Sigmoid colon (tissue), 7 donors: ENCODE results near the gene ABCC3. TPM values are rescaled to one million over a fixed set of nuclear protein-coding genes. Genes with fewer than 3 reads are reported as not detected.

Experiments used
- DNase-seq: peaks from one replicate; pipeline ENCODE4 v3.0.0-alpha.2; 2019
- H3K27ac ChIP-seq, 4 donors: fragments of 200-600 bp; sonication (generic); one replicate each; pipeline ENCODE4 v1.5.1; 2016 to 2019; ENCODE audit warnings: mild to moderate bottlenecking in 1 of 4
- H3K27me3 ChIP-seq, 3 donors: fragments of 200-600 bp; sonication (generic); one replicate each; pipeline ENCODE4 v1.5.1; 2019; ENCODE audit warnings: mild to moderate bottlenecking in 1 of 3
- H3K36me3 ChIP-seq, 4 donors: fragments of 200-600 bp; sonication (generic); one replicate each; pipeline ENCODE4 v1.5.1; 2016 to 2019
- H3K4me1 ChIP-seq, 4 donors: fragments of 200-600 bp; sonication (generic); one replicate each; pipeline ENCODE4 v1.5.1; 2017 to 2019
- H3K4me3 ChIP-seq, 4 donors: fragments of 200-600 bp; sonication (generic); one replicate each; pipeline ENCODE4 v1.5.1; 2017 to 2019; ENCODE audit warnings: mild to moderate bottlenecking in 2 of 4, moderate library complexity in 1 of 4
- H3K9me3 ChIP-seq, 4 donors: fragments of 200-600 bp in 3 of 4; sonication (generic) in 3 of 4; one replicate each; pipeline versions ENCODE4 v1.5.1 to v1.6.1; 2013 to 2019
- EP300 ChIP-seq, 4 donors: sonication (generic); formaldehyde crosslinking; IDR thresholded peaks; one replicate each; pipeline ENCODE4 v1.6.1; 2017; ENCODE audit warnings: antibody characterized with exemption in 4 of 4
- POLR2A ChIP-seq, 2 donors: fragments of 450-650 bp; IDR thresholded peaks; one replicate each; pipeline ENCODE4 v1.6.1; 2016; ENCODE audit warnings: antibody characterized with exemption in 2 of 2, mild to moderate bottlenecking in 2 of 2, moderate library complexity in 2 of 2
- POLR2AphosphoS5 ChIP-seq, 4 donors: sonication (generic); formaldehyde crosslinking; IDR thresholded peaks; one replicate each; pipeline ENCODE4 v1.6.1; 2017; ENCODE audit warnings: antibody characterized with exemption in 4 of 4
- WGBS, 2 donors: extraction: QIAGEN DNeasy Blood & Tissue Kit; methylation state at CpG; one replicate each; pipeline ENCODE4 v1.1.7; 2013; 5-methylcytosine and 5-hydroxymethylcytosine counted together
- intact Hi-C: fragments of 100-400 bp; cut with DNase I; formaldehyde crosslinking; loops from one replicate; pipeline ENCODE4 v1.15.1; 2023
- polyA plus RNA-seq, 3 donors: library from polyadenylated mRNA; stranded (reverse); fragments of 200-250 nt; gene quantifications; one replicate each; pipeline ENCODE4 v1.2.3, GENCODE V29; 2013
- total RNA-seq, 4 donors: library from RNA; depleted of rRNA; stranded (reverse); fragments of >200 nt; gene quantifications; one replicate each; pipeline ENCODE4 v1.1.0, GENCODE V29; 2016
- TF ChIP-seq, protein P1 (sequence below), 4 experiments: fragments of 450-650 bp in 3 of 4; fragments of 200-600 bp in 1 of 4; IDR thresholded peaks; one replicate each; pipeline ENCODE4 v1.5.1; 2016 to 2019; ENCODE audit warnings: antibody characterized with exemption in 4 of 4, mild to moderate bottlenecking in 3 of 4, moderate library complexity in 2 of 4
- donor health status: healthy with polysubstance abuse.
- donor health status: Bipolar disorder and iron deficiency.
- donor health status: healthy.

The ABCC3 gene
- total and polyA plus RNA-seq, 7 donors = 0.71 to 94.1 (median 2.6) TPM

DNA sequence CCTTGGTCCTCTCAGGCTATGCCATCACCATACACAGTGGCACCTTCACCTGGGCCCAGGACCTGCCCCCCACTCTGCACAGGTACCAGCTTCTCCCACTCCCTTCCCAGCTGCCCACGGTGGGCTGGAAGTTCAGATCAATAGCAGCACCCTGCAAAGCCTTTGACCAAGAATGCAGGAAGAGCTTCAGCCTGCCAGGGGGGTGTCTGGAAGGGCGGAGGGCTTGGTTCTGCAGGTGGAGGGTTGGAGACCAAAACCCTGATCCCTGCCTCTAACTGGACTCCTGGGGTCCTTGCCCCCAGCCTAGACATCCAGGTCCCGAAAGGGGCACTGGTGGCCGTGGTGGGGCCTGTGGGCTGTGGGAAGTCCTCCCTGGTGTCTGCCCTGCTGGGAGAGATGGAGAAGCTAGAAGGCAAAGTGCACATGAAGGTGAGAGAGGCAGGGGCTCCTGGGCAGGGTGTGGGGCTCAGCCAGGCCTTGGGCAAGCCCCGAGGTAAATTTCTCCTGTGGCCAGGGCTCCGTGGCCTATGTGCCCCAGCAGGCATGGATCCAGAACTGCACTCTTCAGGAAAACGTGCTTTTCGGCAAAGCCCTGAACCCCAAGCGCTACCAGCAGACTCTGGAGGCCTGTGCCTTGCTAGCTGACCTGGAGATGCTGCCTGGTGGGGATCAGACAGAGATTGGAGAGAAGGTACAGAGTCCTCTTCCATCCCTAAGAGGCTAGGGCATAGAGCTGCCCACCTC is 34.3 kb downstream of the ABCC3 start:
- no peaks in the 10 kb centered on the region for H3K36me3 ChIP-seq
- H3K4me1 ChIP-seq = no peaks in the 10 kb centered on the region
- no peak for DNase-seq
- no peak overlapping the region for H3K4me3 ChIP-seq
- no peaks in the 10 kb centered on the region for H3K9me3 ChIP-seq
- TF ChIP-seq, protein P1, sequence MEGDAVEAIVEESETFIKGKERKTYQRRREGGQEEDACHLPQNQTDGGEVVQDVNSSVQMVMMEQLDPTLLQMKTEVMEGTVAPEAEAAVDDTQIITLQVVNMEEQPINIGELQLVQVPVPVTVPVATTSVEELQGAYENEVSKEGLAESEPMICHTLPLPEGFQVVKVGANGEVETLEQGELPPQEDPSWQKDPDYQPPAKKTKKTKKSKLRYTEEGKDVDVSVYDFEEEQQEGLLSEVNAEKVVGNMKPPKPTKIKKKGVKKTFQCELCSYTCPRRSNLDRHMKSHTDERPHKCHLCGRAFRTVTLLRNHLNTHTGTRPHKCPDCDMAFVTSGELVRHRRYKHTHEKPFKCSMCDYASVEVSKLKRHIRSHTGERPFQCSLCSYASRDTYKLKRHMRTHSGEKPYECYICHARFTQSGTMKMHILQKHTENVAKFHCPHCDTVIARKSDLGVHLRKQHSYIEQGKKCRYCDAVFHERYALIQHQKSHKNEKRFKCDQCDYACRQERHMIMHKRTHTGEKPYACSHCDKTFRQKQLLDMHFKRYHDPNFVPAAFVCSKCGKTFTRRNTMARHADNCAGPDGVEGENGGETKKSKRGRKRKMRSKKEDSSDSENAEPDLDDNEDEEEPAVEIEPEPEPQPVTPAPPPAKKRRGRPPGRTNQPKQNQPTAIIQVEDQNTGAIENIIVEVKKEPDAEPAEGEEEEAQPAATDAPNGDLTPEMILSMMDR (IDR thresholded peaks at IDR 0.05) = no peak
- TF ChIP-seq EP300 (IDR thresholded peaks at IDR 0.05) (no peak), POLR2A (IDR thresholded peaks at IDR 0.05) (no peak), POLR2AphosphoS5 (IDR thresholded peaks at IDR 0.05) (no peak)
- intact Hi-C loops = no loop called here
- H3K27ac ChIP-seq = no peak overlapping the region
- no peaks in the 10 kb centered on the region for H3K27me3 ChIP-seq
- WGBS, 2 donors = 86 to 89% methylated on average over 9 of the region's 9 CpGs

DNA sequence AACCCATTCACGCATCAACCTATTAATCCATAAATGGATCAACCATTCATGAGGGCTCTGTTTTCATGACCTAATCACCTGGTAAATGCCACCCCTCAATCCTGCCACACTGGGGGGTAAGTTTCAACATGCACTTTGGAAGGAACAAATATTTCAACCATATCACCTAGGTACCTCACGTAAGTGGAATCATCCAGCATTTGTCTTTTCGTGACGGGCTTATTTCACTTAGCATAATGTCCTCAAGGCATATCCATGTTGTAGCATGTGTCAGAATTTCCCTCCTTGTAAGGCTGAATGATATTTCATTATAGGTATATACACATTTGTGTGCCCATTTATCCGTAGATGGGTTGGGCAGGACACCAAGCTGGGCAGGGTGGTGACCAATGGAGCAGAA is 37.4 kb downstream of the ABCC3 start:
- no peaks in the 10 kb centered on the region for H3K4me1 ChIP-seq
- H3K4me3 ChIP-seq = no peak overlapping the region
- 96% methylated on average over 5 of the region's 5 CpGs for WGBS, 2 donors
- H3K27ac ChIP-seq = no peak overlapping the region
- no peaks in the 10 kb centered on the region for H3K27me3 ChIP-seq
- no peak for DNase-seq
- H3K36me3 ChIP-seq = no peaks in the 10 kb centered on the region
- intact Hi-C loops = no loop called here
- H3K9me3 ChIP-seq = no peaks in the 10 kb centered on the region
- TF ChIP-seq POLR2A (IDR thresholded peaks at IDR 0.05) (no peak), EP300 (IDR thresholded peaks at IDR 0.05) (no peak), POLR2AphosphoS5 (IDR thresholded peaks at IDR 0.05) (no peak)
- TF ChIP-seq, protein P1 (IDR thresholded peaks at IDR 0.05) = no peak

DNA sequence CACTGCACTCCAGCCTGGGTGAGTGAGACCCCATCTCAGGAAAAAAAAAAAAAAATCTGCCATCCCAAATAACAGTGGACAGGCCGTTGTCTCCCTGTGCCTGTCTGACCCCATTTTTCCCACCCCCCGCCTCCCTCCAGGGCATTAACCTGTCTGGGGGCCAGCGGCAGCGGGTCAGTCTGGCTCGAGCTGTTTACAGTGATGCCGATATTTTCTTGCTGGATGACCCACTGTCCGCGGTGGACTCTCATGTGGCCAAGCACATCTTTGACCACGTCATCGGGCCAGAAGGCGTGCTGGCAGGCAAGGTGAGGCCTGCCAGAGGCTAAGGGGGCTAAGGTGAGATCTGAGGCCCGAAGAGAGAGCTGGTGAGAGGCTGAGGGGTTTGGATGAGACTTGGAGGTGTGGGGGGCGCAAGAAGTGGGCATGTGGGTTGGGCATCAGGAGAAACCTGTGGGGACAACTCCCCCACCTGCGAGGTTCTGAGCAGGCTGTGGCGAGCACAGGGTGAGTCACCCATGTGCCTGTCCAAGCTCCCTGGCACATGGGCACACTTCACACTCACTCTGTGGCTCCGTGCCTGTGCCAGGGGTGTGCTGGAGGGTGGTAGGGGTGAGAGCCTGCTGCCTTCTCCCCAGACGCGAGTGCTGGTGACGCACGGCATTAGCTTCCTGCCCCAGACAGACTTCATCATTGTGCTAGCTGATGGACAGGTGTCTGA is 38.3 kb downstream of the ABCC3 start:
- intact Hi-C loops = no loop called here
- peak; percentile 53 for DNase-seq
- Histone ChIP-seq H3K27ac (no peak overlapping the region), H3K36me3 (no peaks in the 10 kb centered on the region), H3K4me1 (no peaks in the 10 kb centered on the region), H3K27me3 (no peaks in the 10 kb centered on the region), H3K9me3 (no peaks in the 10 kb centered on the region), H3K4me3 (no peak overlapping the region)
- 90 to 93% methylated on average over 20 of the region's 20 CpGs for WGBS, 2 donors
- no peak for TF ChIP-seq EP300 (IDR thresholded peaks at IDR 0.05)
- TF ChIP-seq POLR2A (IDR thresholded peaks at IDR 0.05) = no peak
- TF ChIP-seq POLR2AphosphoS5 (IDR thresholded peaks at IDR 0.05) = no peak
- TF ChIP-seq, protein P1 (IDR thresholded peaks at IDR 0.05) = no peak

DNA sequence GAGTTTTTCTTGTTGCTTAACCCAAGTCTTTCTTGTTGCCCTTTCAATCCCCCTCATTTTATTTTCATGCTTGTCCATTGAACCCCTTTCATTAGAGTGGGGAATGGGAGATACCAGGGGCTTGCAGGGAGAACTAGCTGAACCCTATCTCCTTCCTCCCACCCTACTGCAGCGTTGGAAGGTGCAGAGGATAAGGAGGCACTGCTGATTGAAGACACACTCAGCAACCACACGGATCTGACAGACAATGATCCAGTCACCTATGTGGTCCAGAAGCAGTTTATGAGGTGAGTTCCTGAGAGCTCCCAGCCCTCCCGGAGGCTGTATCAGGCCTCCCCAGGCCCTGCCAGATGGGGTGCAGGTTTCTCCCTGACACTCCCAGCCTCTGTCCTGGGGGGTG is 40.5 kb downstream of the ABCC3 start:
- intact Hi-C loops = no loop called here
- H3K27ac ChIP-seq = no peak overlapping the region
- no peak for DNase-seq
- no peaks in the 10 kb centered on the region for H3K9me3 ChIP-seq
- no peaks in the 10 kb centered on the region for H3K4me1 ChIP-seq
- no peak for TF ChIP-seq EP300 (IDR thresholded peaks at IDR 0.05)
- H3K4me3 ChIP-seq = no peak overlapping the region
- H3K36me3 ChIP-seq = no peaks in the 10 kb centered on the region
- 42 to 82% methylated on average over 3 of the region's 3 CpGs for WGBS, 2 donors
- H3K27me3 ChIP-seq = no peaks in the 10 kb centered on the region

DNA sequence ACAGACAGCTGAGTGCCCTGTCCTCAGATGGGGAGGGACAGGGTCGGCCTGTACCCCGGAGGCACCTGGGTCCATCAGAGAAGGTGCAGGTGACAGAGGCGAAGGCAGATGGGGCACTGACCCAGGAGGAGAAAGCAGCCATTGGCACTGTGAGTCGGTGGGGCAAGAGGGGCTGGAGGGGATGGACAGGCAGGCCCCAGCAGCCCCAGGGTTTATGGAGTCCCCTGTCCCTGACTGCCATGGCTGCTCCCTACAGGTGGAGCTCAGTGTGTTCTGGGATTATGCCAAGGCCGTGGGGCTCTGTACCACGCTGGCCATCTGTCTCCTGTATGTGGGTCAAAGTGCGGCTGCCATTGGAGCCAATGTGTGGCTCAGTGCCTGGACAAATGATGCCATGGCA is 40.9 kb downstream of the ABCC3 start:
- H3K9me3 ChIP-seq = no peaks in the 10 kb centered on the region
- 33 to 78% methylated on average over 7 of the region's 7 CpGs for WGBS, 2 donors
- no peaks in the 10 kb centered on the region for H3K36me3 ChIP-seq
- intact Hi-C loops = no loop called here
- no peak overlapping the region for H3K27ac ChIP-seq
- peak; percentile 60 for DNase-seq
- no peak for TF ChIP-seq POLR2A (IDR thresholded peaks at IDR 0.05)
- TF ChIP-seq EP300 (IDR thresholded peaks at IDR 0.05) = no peak
- TF ChIP-seq, protein P1 (IDR thresholded peaks at IDR 0.05) = no peak
- H3K4me1 ChIP-seq = no peaks in the 10 kb centered on the region
- H3K4me3 ChIP-seq = no peak overlapping the region
- no peaks in the 10 kb centered on the region for H3K27me3 ChIP-seq
